Activated CD4-positive, alpha-beta T cell treated with anti-CD3 and anti-CD28 coated beads for 1 hour (primary cell): Measurements from ENCODE around the gene AEBP1.

Source experiments
- DNase-seq: peaks from one replicate; pipeline ENCODE4 v3.0.0-alpha.2; 2020

The AEBP1 gene

GRCh38 chr7:44158096-44158872 is 54.1 kb downstream of the AEBP1 start:
- DNase-seq: no peak

GRCh38 chr7:44158873-44159631 is 54.9 kb downstream of the AEBP1 start:
- no peak for DNase-seq

- no peak for DNase-seq
These were observed 55.9 kb downstream of the AEBP1 start for GRCh38 chr7:44159824-44160630.

GRCh38 chr7:44161371-44161770 is 57.2 kb downstream of the AEBP1 start:
- DNase-seq: no peak

GRCh38 chr7:44162179-44162578 is 58.0 kb downstream of the AEBP1 start:
- no peak for DNase-seq

GRCh38 chr7:44162785-44163395 is 58.7 kb downstream of the AEBP1 start:
- no peak for DNase-seq

- no peak for DNase-seq
These were observed 59.4 kb downstream of the AEBP1 start for GRCh38 chr7:44163591-44163990.
